Measurements from ENCODE around the gene TDRD9.

Gene TDRD9

GRCh38 chr14:103994535-103995184 lies 66.4 kb downstream of the TDRD9 start:
- DNase-seq: no peak

GRCh38 chr14:103995876-103996275 lies 67.6 kb downstream of the TDRD9 start:
- no peak for DNase-seq

- no peak for DNase-seq
Observed at GRCh38 chr14:103997391-103997790, 69.1 kb downstream of the TDRD9 start.

GRCh38 chr14:103998027-103998426 lies 69.8 kb downstream of the TDRD9 start:
- DNase-seq: no peak

- no peak for DNase-seq
Observed at GRCh38 chr14:103999795-104000440, 71.7 kb downstream of the TDRD9 start.

GRCh38 chr14:104001003-104001402 lies 72.7 kb downstream of the TDRD9 start:
- no peak for DNase-seq

GRCh38 chr14:104003616-104004015 lies 75.4 kb downstream of the TDRD9 start:
- DNase-seq: no peak

GRCh38 chr14:104004849-104005248 lies 76.6 kb downstream of the TDRD9 start:
- no peak for DNase-seq

GRCh38 chr14:104005489-104005888 lies 77.2 kb downstream of the TDRD9 start:
- DNase-seq: no peak

- no peak for DNase-seq
Observed at GRCh38 chr14:104007121-104007520, 78.9 kb downstream of the TDRD9 start.

GRCh38 chr14:104009297-104009696 lies 81.0 kb downstream of the TDRD9 start:
- DNase-seq: no peak

- no peak for DNase-seq
Observed at GRCh38 chr14:104011824-104012517, 83.7 kb downstream of the TDRD9 start.

- DNase-seq: no peak
Observed at GRCh38 chr14:104014764-104015163, 86.5 kb downstream of the TDRD9 start.

- DNase-seq: no peak
Observed at GRCh38 chr14:104016873-104017650, 88.8 kb downstream of the TDRD9 start.

- no peak for DNase-seq
Observed at GRCh38 chr14:104019029-104019428, 90.8 kb downstream of the TDRD9 start.

- DNase-seq: no peak
Observed at GRCh38 chr14:104019806-104020205, 91.5 kb downstream of the TDRD9 start.

GRCh38 chr14:104020471-104020870 lies 92.2 kb downstream of the TDRD9 start:
- no peak for DNase-seq

GRCh38 chr14:104023325-104024055 lies 95.2 kb downstream of the TDRD9 start:
- no peak for DNase-seq

- DNase-seq: no peak
Observed at GRCh38 chr14:104025534-104025933, 97.3 kb downstream of the TDRD9 start.

- no peak for DNase-seq
Observed at GRCh38 chr14:104026024-104026423, 97.8 kb downstream of the TDRD9 start.

- no peak for DNase-seq
Observed at GRCh38 chr14:104030958-104031357, 102.7 kb downstream of the TDRD9 start.

GRCh38 chr14:104031384-104031783 lies 103.1 kb downstream of the TDRD9 start:
- no peak for DNase-seq

Measured in stimulated activated CD4-positive, alpha-beta T cell treated with anti-CD3 and anti-CD28 coated beads, Interleukin-1b, Interleukin-23, amount 100 ng/mL, for 48 hours (primary cell).